Gastroesophageal sphincter (tissue), 3 donors: ENCODE measurements around the gene LDB3.

ENCODE experiments used
- CTCF ChIP-seq, 4 experiments: fragments of 200-600 bp in 2 of 4; fragments of 450-650 bp in 2 of 4; sonication (generic) in 1 of 4; IDR thresholded peaks; one replicate each; pipeline ENCODE4 v1.5.1; 2017 to 2019; ENCODE audit warnings: antibody characterized with exemption in 4 of 4, mild to moderate bottlenecking in 2 of 4, moderate library complexity in 2 of 4
- POLR2A ChIP-seq, 2 donors: fragments of 450-650 bp; IDR thresholded peaks; one replicate each; pipeline ENCODE4 v1.6.1; 2017; ENCODE audit warnings: antibody characterized with exemption in 2 of 2, mild to moderate bottlenecking in 2 of 2, moderate library complexity in 1 of 2

- TF ChIP-seq CTCF (IDR thresholded peaks at IDR 0.05) (no peak), POLR2A (IDR thresholded peaks at IDR 0.05) (no peak)
Observed at GRCh38 chr10:86653379-86653778, 14.9 kb upstream of the LDB3 start.
